HepG2 (cell line): Measurements from ENCODE around the gene GNG12. TPM values are rescaled to one million over a fixed set of nuclear protein-coding genes. Genes with fewer than 3 reads are reported as not detected.

Experiments used
- CHD2 ChIP-seq: IDR thresholded peaks from 2 replicates; pipeline ENCODE4 v1.6.1; 2011; ENCODE audit warnings: low read depth, low read length, improper control_type of control experiment
- FIP1L1 ChIP-seq: fragments of 200-400 bp; formaldehyde crosslinking; IDR thresholded peaks from 2 replicates; pipeline ENCODE4 v1.6.1; 2018; ENCODE audit warnings: low read depth, mild to moderate bottlenecking, low read length, moderate library complexity, borderline replicate concordance; ENCODE audit not compliant: insufficient read depth
- GATA4 ChIP-seq: sonication (generic); IDR thresholded peaks from 2 replicates; pipeline ENCODE4 v1.6.1; 2016; ENCODE audit warnings: antibody characterized with exemption, low read depth, borderline replicate concordance
- KMT2B ChIP-seq: IDR thresholded peaks from 2 replicates; pipeline ENCODE4 v1.6.1; 2016; ENCODE audit warnings: missing genetic modification reagents, missing compliant biosample characterization
- MAF1 ChIP-seq: sonication (generic); formaldehyde crosslinking; IDR thresholded peaks from 2 replicates; pipeline ENCODE4 v1.5.0; 2020; ENCODE audit warnings: missing genetic modification reagents, borderline replicate concordance
- NFE2L1 ChIP-seq: sonication (generic); formaldehyde crosslinking; IDR thresholded peaks from 2 replicates; pipeline ENCODE4 v1.4.0; 2020; ENCODE audit warnings: missing genetic modification reagents, mild to moderate bottlenecking, borderline replicate concordance
- NPAS2 ChIP-seq: sonication (generic); formaldehyde crosslinking; IDR thresholded peaks from 2 replicates; pipeline ENCODE4 v1.8.0; 2022; ENCODE audit warnings: mild to moderate bottlenecking, missing genetic modification reagents, borderline replicate concordance
- PHF21A ChIP-seq: sonication (generic); formaldehyde crosslinking; IDR thresholded peaks from 2 replicates; pipeline ENCODE4 v1.5.0; 2020; ENCODE audit warnings: mild to moderate bottlenecking, missing genetic modification reagents
- PRDM15 ChIP-seq: sonication (generic); formaldehyde crosslinking; IDR thresholded peaks from 2 replicates; pipeline ENCODE4 v1.4.0; 2020; ENCODE audit warnings: missing genetic modification reagents
- SMARCE1 ChIP-seq: fragments of 450-650 bp; IDR thresholded peaks from 2 replicates; pipeline ENCODE4 v1.6.1; 2017; ENCODE audit warnings: borderline replicate concordance
- SMC3 ChIP-seq: IDR thresholded peaks from 2 replicates; pipeline ENCODE4 v1.6.1; 2011; ENCODE audit warnings: low read length, improper control_type of control experiment
- TBX3 ChIP-seq: fragments of 450-650 bp; IDR thresholded peaks from 2 replicates; pipeline ENCODE4 v1.6.1; 2017; ENCODE audit warnings: antibody characterized with exemption, mild to moderate bottlenecking, inconsistent platforms, borderline replicate concordance
- TCF7L2 ChIP-seq: IDR thresholded peaks from 2 replicates; pipeline ENCODE4 v1.6.1; 2011; ENCODE audit warnings: mild to moderate bottlenecking, low read depth, low read length, moderate library complexity
- U2AF2 ChIP-seq: fragments of 200-400 bp; formaldehyde crosslinking; IDR thresholded peaks from 2 replicates; pipeline ENCODE4 v1.6.1; 2017; ENCODE audit warnings: low read depth, mild to moderate bottlenecking, low read length
- ZBTB2 ChIP-seq: sonication (generic); formaldehyde crosslinking; IDR thresholded peaks from 2 replicates; pipeline ENCODE4 v1.8.0; 2022; ENCODE audit warnings: low read depth, missing genetic modification reagents
- ZFP36L1 ChIP-seq: sonication (generic); formaldehyde crosslinking; IDR thresholded peaks from 2 replicates; pipeline ENCODE4 v1.8.0; 2022; ENCODE audit warnings: mild to moderate bottlenecking, missing genetic modification reagents, moderate library complexity
- ZFP37 ChIP-seq: sonication (generic); formaldehyde crosslinking; IDR thresholded peaks from 2 replicates; pipeline ENCODE4 v1.4.0; 2020; ENCODE audit warnings: missing genetic modification reagents, borderline replicate concordance
- ZFP90 ChIP-seq: sonication (generic); formaldehyde crosslinking; IDR thresholded peaks from 2 replicates; pipeline ENCODE4 v1.8.0; 2022; ENCODE audit warnings: missing genetic modification reagents, mild to moderate bottlenecking, inconsistent platforms, borderline replicate concordance
- ZKSCAN8 ChIP-seq: IDR thresholded peaks from 2 replicates; pipeline ENCODE4 v1.6.1; 2016; ENCODE audit warnings: borderline replicate concordance, missing genetic modification reagents, missing compliant biosample characterization
- ZMYM2 ChIP-seq: sonication (generic); formaldehyde crosslinking; IDR thresholded peaks from 2 replicates; pipeline ENCODE4 v1.8.0; 2022; ENCODE audit warnings: mild to moderate bottlenecking, missing genetic modification reagents
- ZNF232 ChIP-seq: sonication (generic); formaldehyde crosslinking; IDR thresholded peaks from 2 replicates; pipeline ENCODE4 v1.4.0; 2020; ENCODE audit warnings: missing genetic modification reagents, borderline replicate concordance
- ZNF264 ChIP-seq: sonication (generic); formaldehyde crosslinking; IDR thresholded peaks from 2 replicates; pipeline ENCODE4 v1.4.0; 2020; ENCODE audit warnings: missing genetic modification reagents
- ZNF839 ChIP-seq: sonication (generic); formaldehyde crosslinking; IDR thresholded peaks from 2 replicates; pipeline ENCODE4 v1.4.0; 2020; ENCODE audit warnings: missing genetic modification reagents, mild to moderate bottlenecking, borderline replicate concordance
- ZSCAN21 ChIP-seq: sonication (generic); formaldehyde crosslinking; IDR thresholded peaks from 2 replicates; pipeline ENCODE4 v1.8.0; 2022; ENCODE audit warnings: mild to moderate bottlenecking, missing genetic modification reagents, moderate library complexity, borderline replicate concordance
- polyA plus RNA-seq, 8 experiments: library from polyadenylated mRNA; depleted of rRNA in 3 of 8; stranded (reverse) in 7 of 8; unstranded in 1 of 8; fragments of >200 nt; fragmentation: Illumina TruSeq in 4 of 8; extraction: Trizol in 4 of 8; gene quantifications; 2 replicates each; pipeline versions ENCODE4 v1.2.1 to v1.2.3, GENCODE V29; 2011 to 2016; ENCODE audit warnings: low read depth in 4 of 8, missing spikeins in 1 of 8, mixed read lengths in 1 of 8; ENCODE audit not compliant: insufficient read depth in 1 of 8
- total RNA-seq, 5 experiments: library from RNA; depleted of rRNA; stranded (reverse); fragments of >200 nt; fragmentation: Illumina TruSeq; extraction: Trizol; gene quantifications; 2 replicates each; pipeline ENCODE4 v1.2.3, GENCODE V29; 2016; ENCODE audit warnings: low read depth in 1 of 5

The GNG12 gene
- total and polyA plus RNA-seq, 2 of the 13 experiments (the other 11 are each of a cell fraction or from before 2014, with no cell fraction given) = 0.11 TPM

- no peak for TF ChIP-seq PRDM15 (CRISPR knock-in tag)
- TF ChIP-seq KMT2B (CRISPR knock-in tag) = peak; percentile 63; the same call in 1 of the 2 replicates
- TF ChIP-seq ZNF839 (CRISPR knock-in tag) = no peak
- TF ChIP-seq ZBTB2 (CRISPR knock-in tag) = no peak
- TF ChIP-seq ZNF264 = 0 out of 2 replicates have a peak, but pooled peaks have one; percentile 56
- TF ChIP-seq ZFP36L1 (CRISPR knock-in tag) = peak; percentile 45; the same call in 1 of the 2 replicates
- TF ChIP-seq FIP1L1 = no peak
- TF ChIP-seq MAF1 (CRISPR knock-in tag) = no peak
- no peak for TF ChIP-seq NFE2L1 (CRISPR knock-in tag)
- no peak for TF ChIP-seq SMARCE1
- peak; percentile 43; the same call in 1 of the 2 replicates for TF ChIP-seq TBX3
- TF ChIP-seq GATA4 = peak; percentile 64; the same call in 1 of the 2 replicates
- 0 out of 2 replicates have a peak, but pooled peaks have one; percentile 21 for TF ChIP-seq TCF7L2
- 0 out of 2 replicates have a peak, but pooled peaks have one; percentile 65 for TF ChIP-seq ZFP37 (CRISPR knock-in tag)
- TF ChIP-seq CHD2 = 0 out of 2 replicates have a peak, but pooled peaks have one; percentile 27
- TF ChIP-seq ZKSCAN8 (CRISPR knock-in tag) = peak; percentile 83; the same call in 1 of the 2 replicates
- no peak for TF ChIP-seq U2AF2
- TF ChIP-seq ZNF232 (CRISPR knock-in tag) = peak; percentile 70; the same call in 1 of the 2 replicates
- TF ChIP-seq NPAS2 (CRISPR knock-in tag) = no peak
- peak; percentile 85 for TF ChIP-seq PHF21A (CRISPR knock-in tag)
- TF ChIP-seq SMC3 = peak; percentile 47; the same call in 1 of the 2 replicates
- no peak for TF ChIP-seq ZMYM2 (CRISPR knock-in tag)
- no peak for TF ChIP-seq ZSCAN21 (CRISPR knock-in tag)
- TF ChIP-seq ZFP90 (CRISPR knock-in tag) = peak; percentile 85
Measured at GRCh38 chr1:67700692-67701410, 132.4 kb downstream of the GNG12 start (continued).
